HepG2 (cell line): Measurements from ENCODE around the gene NDUFB3. TPM values are rescaled to one million over a fixed set of nuclear protein-coding genes. Genes with fewer than 3 reads are reported as not detected.

ENCODE experiments used
- ATF7-NPFF ChIP-seq: sonication (generic); formaldehyde crosslinking; IDR thresholded peaks from 2 replicates; pipeline ENCODE4 v1.8.1; 2023; ENCODE audit warnings: mild to moderate bottlenecking, low read depth, missing genetic modification reagents, moderate library complexity
- BORCS8-MEF2B ChIP-seq: sonication (generic); formaldehyde crosslinking; IDR thresholded peaks from 2 replicates; pipeline ENCODE4 v1.8.0; 2022; ENCODE audit warnings: mild to moderate bottlenecking, missing genetic modification reagents
- HNF4A ChIP-seq: sonication (generic); formaldehyde crosslinking; IDR thresholded peaks from 2 replicates; pipeline ENCODE4 v1.4.0; 2020; ENCODE audit warnings: missing genetic modification reagents
- MED1 ChIP-seq: sonication (generic); formaldehyde crosslinking; IDR thresholded peaks from 2 replicates; pipeline ENCODE4 v1.4.0; 2020; ENCODE audit warnings: missing genetic modification reagents
- MEIS1 ChIP-seq: sonication (generic); formaldehyde crosslinking; IDR thresholded peaks from 2 replicates; pipeline ENCODE4 v1.9.0; 2021; ENCODE audit warnings: mild to moderate bottlenecking, missing genetic modification reagents, moderate library complexity, borderline replicate concordance
- NCOR1 ChIP-seq: fragments of 200-600 bp; sonication (generic); IDR thresholded peaks from 2 replicates; pipeline ENCODE4 v1.7.0; 2017; ENCODE audit warnings: antibody characterized with exemption, low read length, borderline replicate concordance
- REL ChIP-seq: sonication (generic); formaldehyde crosslinking; conservative IDR thresholded peaks from 2 replicates; pipeline ENCODE4 v1.8.0; 2022; ENCODE audit warnings: mild to moderate bottlenecking, missing genetic modification reagents, moderate library complexity
- SCMH1 ChIP-seq: sonication (generic); formaldehyde crosslinking; IDR thresholded peaks from 2 replicates; pipeline ENCODE4 v1.9.0; 2021; ENCODE audit warnings: missing genetic modification reagents, mild to moderate bottlenecking, borderline replicate concordance
- TFDP2 ChIP-seq: sonication (generic); formaldehyde crosslinking; IDR thresholded peaks from 2 replicates; pipeline ENCODE4 v1.4.0; 2020; ENCODE audit warnings: missing genetic modification reagents
- ZBTB42 ChIP-seq: sonication (generic); formaldehyde crosslinking; IDR thresholded peaks from 2 replicates; pipeline ENCODE4 v1.5.0; 2020; ENCODE audit warnings: mild to moderate bottlenecking, missing genetic modification reagents
- ZFY ChIP-seq: sonication (generic); formaldehyde crosslinking; IDR thresholded peaks from 2 replicates; pipeline ENCODE4 v1.4.0; 2020; ENCODE audit warnings: missing genetic modification reagents
- ZKSCAN8 ChIP-seq: IDR thresholded peaks from 2 replicates; pipeline ENCODE4 v1.6.1; 2016; ENCODE audit warnings: borderline replicate concordance, missing genetic modification reagents, missing compliant biosample characterization
- ZNF432 ChIP-seq: sonication (generic); formaldehyde crosslinking; IDR thresholded peaks from 2 replicates; pipeline ENCODE4 v1.5.0; 2020; ENCODE audit warnings: missing genetic modification reagents, mild to moderate bottlenecking, borderline replicate concordance
- ZNF589 ChIP-seq: sonication (generic); formaldehyde crosslinking; conservative IDR thresholded peaks from 2 replicates; pipeline ENCODE4 v1.8.0; 2022; ENCODE audit warnings: mild to moderate bottlenecking, moderate library complexity, missing genetic modification reagents
- ZNF614 ChIP-seq: IDR thresholded peaks from 2 replicates; pipeline ENCODE4 v1.6.1; 2018; ENCODE audit warnings: missing biosample characterization, missing genetic modification reagents, inconsistent platforms, borderline replicate concordance
- ZNF747 ChIP-seq: sonication (generic); formaldehyde crosslinking; IDR thresholded peaks from 2 replicates; pipeline ENCODE4 v1.8.1; 2023; ENCODE audit warnings: missing genetic modification reagents, mild to moderate bottlenecking, borderline replicate concordance
- ZNF776 ChIP-seq: sonication (generic); formaldehyde crosslinking; IDR thresholded peaks from 2 replicates; pipeline ENCODE4 v1.4.0; 2020; ENCODE audit warnings: mild to moderate bottlenecking, missing genetic modification reagents
- polyA plus RNA-seq, 8 experiments: library from polyadenylated mRNA; depleted of rRNA in 3 of 8; stranded (reverse) in 7 of 8; unstranded in 1 of 8; fragments of >200 nt; fragmentation: Illumina TruSeq in 4 of 8; extraction: Trizol in 4 of 8; gene quantifications; 2 replicates each; pipeline versions ENCODE4 v1.2.1 to v1.2.3, GENCODE V29; 2011 to 2016; ENCODE audit warnings: low read depth in 4 of 8, missing spikeins in 1 of 8, mixed read lengths in 1 of 8; ENCODE audit not compliant: insufficient read depth in 1 of 8
- total RNA-seq, 5 experiments: library from RNA; depleted of rRNA; stranded (reverse); fragments of >200 nt; fragmentation: Illumina TruSeq; extraction: Trizol; gene quantifications; 2 replicates each; pipeline ENCODE4 v1.2.3, GENCODE V29; 2016; ENCODE audit warnings: low read depth in 1 of 5
- TF ChIP-seq, protein P1 (sequence below): sonication (generic); formaldehyde crosslinking; IDR thresholded peaks from 2 replicates; pipeline ENCODE4 v1.5.0; 2020; ENCODE audit warnings: missing genetic modification reagents
- TF ChIP-seq, protein P2 (sequence below): sonication (generic); formaldehyde crosslinking; IDR thresholded peaks from 2 replicates; pipeline ENCODE4 v1.4.0; 2020; ENCODE audit warnings: missing genetic modification reagents, mild to moderate bottlenecking, borderline replicate concordance
- TF ChIP-seq, protein P3 (sequence below): sonication (generic); formaldehyde crosslinking; IDR thresholded peaks from 2 replicates; pipeline ENCODE4 v1.4.0; 2020; ENCODE audit warnings: missing genetic modification reagents
- TF ChIP-seq, protein P4 (sequence below): sonication (generic); formaldehyde crosslinking; IDR thresholded peaks from 2 replicates; pipeline ENCODE4 v1.5.0; 2020; ENCODE audit warnings: missing genetic modification reagents

Gene NDUFB3
- total and polyA plus RNA-seq, 2 of the 13 experiments (the other 11 are each of a cell fraction or from before 2014, with no cell fraction given), result 50.7 to 159 TPM

DNA sequence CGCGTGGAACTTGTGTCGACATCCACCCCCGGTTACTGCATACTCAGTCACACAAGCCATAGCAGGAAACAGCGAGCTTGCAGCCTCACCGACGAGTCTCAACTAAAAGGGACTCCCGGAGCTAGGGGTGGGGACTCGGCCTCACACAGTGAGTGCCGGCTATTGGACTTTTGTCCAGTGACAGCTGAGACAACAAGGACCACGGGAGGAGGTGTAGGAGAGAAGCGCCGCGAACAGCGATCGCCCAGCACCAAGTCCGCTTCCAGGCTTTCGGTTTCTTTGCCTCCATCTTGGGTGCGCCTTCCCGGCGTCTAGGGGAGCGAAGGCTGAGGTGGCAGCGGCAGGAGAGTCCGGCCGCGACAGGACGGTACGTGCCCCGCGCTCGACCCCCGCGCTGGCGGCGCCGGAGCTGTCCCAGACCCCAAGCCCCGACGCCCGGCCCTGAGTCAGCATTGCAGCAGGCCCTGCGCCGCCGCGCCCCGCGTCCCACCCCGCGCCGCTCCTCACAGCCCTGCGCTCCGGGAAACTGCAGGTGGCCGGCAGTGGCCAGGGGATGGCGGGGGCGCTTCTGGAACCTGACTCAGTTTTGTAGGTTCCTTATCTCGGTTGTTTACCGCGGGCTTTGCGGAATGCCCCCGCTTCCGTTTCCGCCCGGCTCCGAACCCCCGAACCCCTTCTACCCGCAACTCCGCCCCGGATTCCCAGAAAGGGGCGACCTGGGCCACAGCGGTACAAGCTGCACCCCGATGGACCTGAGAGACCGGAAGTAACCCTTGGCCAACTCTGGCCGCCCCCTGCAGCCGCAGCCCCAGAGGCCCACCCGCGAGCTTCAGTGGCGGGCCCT is 44.5 kb downstream of the NDUFB3 start, which contains the start of gene CFLAR (continued):
- TF ChIP-seq, protein P1, sequence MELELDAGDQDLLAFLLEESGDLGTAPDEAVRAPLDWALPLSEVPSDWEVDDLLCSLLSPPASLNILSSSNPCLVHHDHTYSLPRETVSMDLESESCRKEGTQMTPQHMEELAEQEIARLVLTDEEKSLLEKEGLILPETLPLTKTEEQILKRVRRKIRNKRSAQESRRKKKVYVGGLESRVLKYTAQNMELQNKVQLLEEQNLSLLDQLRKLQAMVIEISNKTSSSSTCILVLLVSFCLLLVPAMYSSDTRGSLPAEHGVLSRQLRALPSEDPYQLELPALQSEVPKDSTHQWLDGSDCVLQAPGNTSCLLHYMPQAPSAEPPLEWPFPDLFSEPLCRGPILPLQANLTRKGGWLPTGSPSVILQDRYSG, result peak; percentile 94
- TF ChIP-seq BORCS8-MEF2B (CRISPR knock-in tag), result peak; percentile 41; the same call in 1 of the 2 replicates
- TF ChIP-seq ZNF776 (CRISPR knock-in tag), result peak; percentile 92
- TF ChIP-seq, protein P2, sequence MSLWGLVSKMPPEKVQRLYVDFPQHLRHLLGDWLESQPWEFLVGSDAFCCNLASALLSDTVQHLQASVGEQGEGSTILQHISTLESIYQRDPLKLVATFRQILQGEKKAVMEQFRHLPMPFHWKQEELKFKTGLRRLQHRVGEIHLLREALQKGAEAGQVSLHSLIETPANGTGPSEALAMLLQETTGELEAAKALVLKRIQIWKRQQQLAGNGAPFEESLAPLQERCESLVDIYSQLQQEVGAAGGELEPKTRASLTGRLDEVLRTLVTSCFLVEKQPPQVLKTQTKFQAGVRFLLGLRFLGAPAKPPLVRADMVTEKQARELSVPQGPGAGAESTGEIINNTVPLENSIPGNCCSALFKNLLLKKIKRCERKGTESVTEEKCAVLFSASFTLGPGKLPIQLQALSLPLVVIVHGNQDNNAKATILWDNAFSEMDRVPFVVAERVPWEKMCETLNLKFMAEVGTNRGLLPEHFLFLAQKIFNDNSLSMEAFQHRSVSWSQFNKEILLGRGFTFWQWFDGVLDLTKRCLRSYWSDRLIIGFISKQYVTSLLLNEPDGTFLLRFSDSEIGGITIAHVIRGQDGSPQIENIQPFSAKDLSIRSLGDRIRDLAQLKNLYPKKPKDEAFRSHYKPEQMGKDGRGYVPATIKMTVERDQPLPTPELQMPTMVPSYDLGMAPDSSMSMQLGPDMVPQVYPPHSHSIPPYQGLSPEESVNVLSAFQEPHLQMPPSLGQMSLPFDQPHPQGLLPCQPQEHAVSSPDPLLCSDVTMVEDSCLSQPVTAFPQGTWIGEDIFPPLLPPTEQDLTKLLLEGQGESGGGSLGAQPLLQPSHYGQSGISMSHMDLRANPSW (CRISPR knock-in tag), result no peak; the same call in 1 of the 2 replicates
- TF ChIP-seq ZFY (CRISPR knock-in tag), result peak; percentile 89
- TF ChIP-seq MED1 (CRISPR knock-in tag), result peak; percentile 87
- peak; percentile 46; the same call in 1 of the 2 replicates for TF ChIP-seq ZNF589 (CRISPR knock-in tag)
- TF ChIP-seq ZNF432 (CRISPR knock-in tag), result peak; percentile 49; the same call in 1 of the 2 replicates
- TF ChIP-seq ZBTB42 (CRISPR knock-in tag), result peak; percentile 96
- peak; percentile 33; the same call in 1 of the 2 replicates for TF ChIP-seq TFDP2 (CRISPR knock-in tag)
- TF ChIP-seq, protein P3, sequence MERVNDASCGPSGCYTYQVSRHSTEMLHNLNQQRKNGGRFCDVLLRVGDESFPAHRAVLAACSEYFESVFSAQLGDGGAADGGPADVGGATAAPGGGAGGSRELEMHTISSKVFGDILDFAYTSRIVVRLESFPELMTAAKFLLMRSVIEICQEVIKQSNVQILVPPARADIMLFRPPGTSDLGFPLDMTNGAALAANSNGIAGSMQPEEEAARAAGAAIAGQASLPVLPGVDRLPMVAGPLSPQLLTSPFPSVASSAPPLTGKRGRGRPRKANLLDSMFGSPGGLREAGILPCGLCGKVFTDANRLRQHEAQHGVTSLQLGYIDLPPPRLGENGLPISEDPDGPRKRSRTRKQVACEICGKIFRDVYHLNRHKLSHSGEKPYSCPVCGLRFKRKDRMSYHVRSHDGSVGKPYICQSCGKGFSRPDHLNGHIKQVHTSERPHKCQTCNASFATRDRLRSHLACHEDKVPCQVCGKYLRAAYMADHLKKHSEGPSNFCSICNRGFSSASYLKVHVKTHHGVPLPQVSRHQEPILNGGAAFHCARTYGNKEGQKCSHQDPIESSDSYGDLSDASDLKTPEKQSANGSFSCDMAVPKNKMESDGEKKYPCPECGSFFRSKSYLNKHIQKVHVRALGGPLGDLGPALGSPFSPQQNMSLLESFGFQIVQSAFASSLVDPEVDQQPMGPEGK, result peak; percentile 94
- TF ChIP-seq ZNF747 (CRISPR knock-in tag), result no peak
- TF ChIP-seq NCOR1, result no peak; the same call in 1 of the 2 replicates
- TF ChIP-seq, protein P4, sequence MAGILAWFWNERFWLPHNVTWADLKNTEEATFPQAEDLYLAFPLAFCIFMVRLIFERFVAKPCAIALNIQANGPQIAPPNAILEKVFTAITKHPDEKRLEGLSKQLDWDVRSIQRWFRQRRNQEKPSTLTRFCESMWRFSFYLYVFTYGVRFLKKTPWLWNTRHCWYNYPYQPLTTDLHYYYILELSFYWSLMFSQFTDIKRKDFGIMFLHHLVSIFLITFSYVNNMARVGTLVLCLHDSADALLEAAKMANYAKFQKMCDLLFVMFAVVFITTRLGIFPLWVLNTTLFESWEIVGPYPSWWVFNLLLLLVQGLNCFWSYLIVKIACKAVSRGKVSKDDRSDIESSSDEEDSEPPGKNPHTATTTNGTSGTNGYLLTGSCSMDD, result no peak
- peak; percentile 74; the same call in 1 of the 2 replicates for TF ChIP-seq ZKSCAN8 (CRISPR knock-in tag)
- TF ChIP-seq MEIS1, result no peak
- TF ChIP-seq SCMH1 (CRISPR knock-in tag), result no peak
- peak; percentile 11; the same call in 1 of the 2 replicates for TF ChIP-seq ATF7-NPFF
- peak; percentile 88 for TF ChIP-seq HNF4A
- 0 out of 2 replicates have a peak, but pooled peaks have one; percentile 69 for TF ChIP-seq ZNF614 (CRISPR knock-in tag)
- TF ChIP-seq REL (CRISPR knock-in tag), result no peak
